Spleen (tissue), 11 donors: ENCODE results near the gene NR3C1. TPM values are rescaled to one million over a fixed set of nuclear protein-coding genes. Genes with fewer than 3 reads are reported as not detected.

Experiments used
- DNase-seq: peaks from one replicate; pipeline ENCODE4 v3.0.0-alpha.2; 2020
- H3K27ac ChIP-seq, 8 donors: fragments of 200-600 bp; sonication (generic) in 7 of 8; 1 replicate in 4 of 8; 2 replicates in 4 of 8; pipeline versions ENCODE4 v1.5.0 to v1.8.0; 2016 to 2021; ENCODE audit warnings: inconsistent platforms in 4 of 8, mild to moderate bottlenecking in 4 of 8, moderate library complexity in 1 of 8
- H3K27me3 ChIP-seq, 7 donors: fragments of 200-600 bp; sonication (generic) in 6 of 7; replicated peaks in 1 of 7; 1 replicate in 4 of 7; 2 replicates in 3 of 7; pipeline versions ENCODE4 v1.5.0 to v1.8.0; 2016 to 2021; ENCODE audit warnings: inconsistent platforms in 3 of 7, mild to moderate bottlenecking in 1 of 7
- H3K36me3 ChIP-seq, 6 donors: fragments of 200-600 bp; sonication (generic) in 5 of 6; 1 replicate in 4 of 6; 2 replicates in 2 of 6; pipeline versions ENCODE4 v1.5.0 to v1.8.0; 2016 to 2021; ENCODE audit warnings: inconsistent platforms in 2 of 6
- H3K4me1 ChIP-seq, 6 donors: fragments of 200-600 bp; sonication (generic) in 5 of 6; 1 replicate in 3 of 6; 2 replicates in 3 of 6; pipeline versions ENCODE4 v1.5.0 to v1.8.0; 2016 to 2021; ENCODE audit warnings: inconsistent platforms in 3 of 6
- H3K4me3 ChIP-seq, 8 donors: fragments of 200-600 bp; sonication (generic) in 7 of 8; 1 replicate in 4 of 8; 2 replicates in 4 of 8; pipeline versions ENCODE4 v1.5.0 to v1.8.0; 2016 to 2021; ENCODE audit warnings: inconsistent platforms in 4 of 8, mild to moderate bottlenecking in 4 of 8, moderate library complexity in 2 of 8
- H3K9me3 ChIP-seq, 8 donors: fragments of 200-600 bp; sonication (generic) in 7 of 8; 1 replicate in 4 of 8; 2 replicates in 4 of 8; pipeline versions ENCODE4 v1.5.0 to v1.8.0; 2016 to 2021; ENCODE audit warnings: inconsistent platforms in 4 of 8
- POLR2A ChIP-seq, 3 donors: fragments of 450-650 bp; IDR thresholded peaks; one replicate each; pipeline ENCODE4 v1.5.1; 2017; ENCODE audit warnings: antibody characterized with exemption in 3 of 3, mild to moderate bottlenecking in 1 of 3
- POLR2AphosphoS5 ChIP-seq, 3 donors: sonication (generic); formaldehyde crosslinking; IDR thresholded peaks; one replicate each; pipeline ENCODE4 v1.5.1; 2017; ENCODE audit warnings: antibody characterized with exemption in 3 of 3
- WGBS, 5 donors: extraction: QIAGEN DNeasy Blood & Tissue Kit in 3 of 5; methylation state at CpG; one replicate each; pipeline versions ENCODE4 v1.1.5 to v1.1.7; 2013 to 2018; 5-methylcytosine and 5-hydroxymethylcytosine counted together
- intact Hi-C: fragments of 100-400 bp; cut with DNase I; formaldehyde crosslinking; loops from one replicate; pipeline ENCODE4 v1.15.0; 2023; ENCODE audit warnings: low total_unique reads
- polyA plus RNA-seq, 3 donors: library from polyadenylated mRNA; stranded (reverse); fragments of 200-250 nt; gene quantifications; one replicate each; pipeline ENCODE4 v1.2.1, GENCODE V29; 2013
- total RNA-seq, 7 donors: library from RNA; depleted of rRNA in 3 of 7; stranded (reverse); fragments of >200 nt in 3 of 7; fragmentation: NEBNext Ultra II Directional in 4 of 7; extraction: Animal tissue kit (Norgen Biotek cat#: 25700) in 4 of 7; gene quantifications; one replicate each; pipeline versions ENCODE4 v1.1.0 to v1.2.1, GENCODE V29; 2016 to 2021
- TF ChIP-seq, protein P1 (sequence below), 11 experiments: fragments of 200-600 bp in 7 of 11; fragments of 450-650 bp in 4 of 11; sonication (generic) in 4 of 11; IDR thresholded peaks in 8 of 11; conservative IDR thresholded peaks in 3 of 11; 1 replicate in 7 of 11; 2 replicates in 4 of 11; pipeline versions ENCODE4 v1.4.0 to v1.8.0; 2016 to 2021; ENCODE audit warnings: antibody characterized with exemption in 11 of 11, inconsistent platforms in 4 of 11, mild to moderate bottlenecking in 1 of 11
- donor health status: healthy with polysubstance abuse.
- donor health status: DM: no; HTN: no; CAD: no; lungs with moderate emphysema.
- donor health status: DM: no; HTN: no; CAD: no.
- donor health status: Bipolar disorder and iron deficiency.
- donor health status: healthy.
- donor health status: DM: no; HTN: no; CAD: no.
- donor health status: DM: yes; HTN: yes; CAD: no.

Gene NR3C1
- total and polyA plus RNA-seq, 10 donors: 18.2 to 97.8 (median 71.2) TPM

DNA sequence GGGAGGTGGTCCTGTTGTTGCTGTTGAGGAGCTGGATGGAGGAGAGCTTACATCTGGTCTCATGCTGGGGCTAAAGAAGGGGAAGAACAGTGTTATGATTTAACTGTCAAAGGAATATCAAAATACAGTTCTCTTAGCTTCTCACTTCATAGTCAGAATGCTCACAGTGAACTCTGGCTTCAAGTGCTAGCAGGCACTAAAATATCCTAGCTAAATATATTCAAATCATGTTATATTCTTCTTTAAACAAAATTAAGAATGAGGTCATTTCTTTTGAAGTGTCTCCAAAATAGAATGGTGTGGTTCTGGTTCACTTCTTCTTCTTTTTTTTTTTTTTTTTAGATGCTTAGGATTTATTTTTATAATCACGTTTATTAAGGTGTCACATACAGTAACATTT is 89.4 kb downstream of the NR3C1 start:
- no peak for DNase-seq
- H3K9me3 ChIP-seq: no peaks in the 10 kb centered on the region
- TF ChIP-seq POLR2AphosphoS5 (IDR thresholded peaks at IDR 0.05) (no peak), POLR2A (IDR thresholded peaks at IDR 0.05) (no peak)
- TF ChIP-seq, protein P1, sequence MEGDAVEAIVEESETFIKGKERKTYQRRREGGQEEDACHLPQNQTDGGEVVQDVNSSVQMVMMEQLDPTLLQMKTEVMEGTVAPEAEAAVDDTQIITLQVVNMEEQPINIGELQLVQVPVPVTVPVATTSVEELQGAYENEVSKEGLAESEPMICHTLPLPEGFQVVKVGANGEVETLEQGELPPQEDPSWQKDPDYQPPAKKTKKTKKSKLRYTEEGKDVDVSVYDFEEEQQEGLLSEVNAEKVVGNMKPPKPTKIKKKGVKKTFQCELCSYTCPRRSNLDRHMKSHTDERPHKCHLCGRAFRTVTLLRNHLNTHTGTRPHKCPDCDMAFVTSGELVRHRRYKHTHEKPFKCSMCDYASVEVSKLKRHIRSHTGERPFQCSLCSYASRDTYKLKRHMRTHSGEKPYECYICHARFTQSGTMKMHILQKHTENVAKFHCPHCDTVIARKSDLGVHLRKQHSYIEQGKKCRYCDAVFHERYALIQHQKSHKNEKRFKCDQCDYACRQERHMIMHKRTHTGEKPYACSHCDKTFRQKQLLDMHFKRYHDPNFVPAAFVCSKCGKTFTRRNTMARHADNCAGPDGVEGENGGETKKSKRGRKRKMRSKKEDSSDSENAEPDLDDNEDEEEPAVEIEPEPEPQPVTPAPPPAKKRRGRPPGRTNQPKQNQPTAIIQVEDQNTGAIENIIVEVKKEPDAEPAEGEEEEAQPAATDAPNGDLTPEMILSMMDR (IDR thresholded peaks at IDR 0.05 in 8 of 11, conservative IDR thresholded peaks at IDR 0.05 in 3 of 11): no peak
- H3K27ac ChIP-seq: no peak overlapping the region
- peaks cover 0 to 50% (median 38%) of the 10 kb centered on the region in 6 donors for H3K36me3 ChIP-seq
- peaks cover 0 to 84% (median 29%) of the 10 kb centered on the region in 6 donors for H3K4me1 ChIP-seq
- H3K27me3 ChIP-seq: no peaks in the 10 kb centered on the region
- 45 to 65% (median 55%) methylated on average over 1 of the region's 1 CpG for WGBS, 5 donors
- H3K4me3 ChIP-seq: no peak overlapping the region
- intact Hi-C loops: no loop called here

DNA sequence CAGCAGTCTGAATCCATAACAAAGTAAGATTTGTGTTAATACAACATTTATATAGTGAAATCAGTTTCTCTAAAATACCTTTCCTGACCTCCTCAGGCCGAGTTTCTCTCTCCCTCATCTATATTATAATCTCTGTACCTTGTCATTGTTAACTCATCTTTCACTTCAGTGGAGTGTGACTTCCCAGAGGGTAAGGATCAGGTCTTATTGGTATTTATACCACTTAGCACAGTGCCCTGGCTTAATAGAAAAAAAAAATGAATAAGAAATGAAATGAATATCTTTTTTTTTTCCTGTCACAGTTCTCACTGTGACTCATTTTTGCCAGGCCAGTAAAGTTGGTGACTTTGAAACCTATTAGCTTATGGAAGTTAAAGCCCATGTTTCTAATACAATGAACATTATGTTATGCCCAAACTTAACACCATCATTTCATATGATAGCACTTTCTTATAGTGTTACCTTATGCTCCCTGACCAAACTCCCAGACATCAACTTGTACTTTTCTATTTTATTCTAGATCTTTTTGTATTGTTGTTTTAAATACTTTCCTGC is 90.1 kb downstream of the NR3C1 start:
- H3K4me1 ChIP-seq: peaks cover 0 to 77% (median 29%) of the 10 kb centered on the region in 6 donors
- 50 to 76% (median 70%) methylated on average over 1 of the region's 1 CpG for WGBS, 5 donors
- no peaks in the 10 kb centered on the region for H3K27me3 ChIP-seq
- peaks cover 0 to 57% (median 45%) of the 10 kb centered on the region in 6 donors for H3K36me3 ChIP-seq
- intact Hi-C loops: no loop called here
- TF ChIP-seq, protein P1 (IDR thresholded peaks at IDR 0.05 in 8 of 11, conservative IDR thresholded peaks at IDR 0.05 in 3 of 11): no peak
- no peak for TF ChIP-seq POLR2AphosphoS5 (IDR thresholded peaks at IDR 0.05)
- no peak for TF ChIP-seq POLR2A (IDR thresholded peaks at IDR 0.05)
- no peak overlapping the region for H3K4me3 ChIP-seq
- no peak overlapping the region for H3K27ac ChIP-seq
- no peaks in the 10 kb centered on the region for H3K9me3 ChIP-seq
- no peak for DNase-seq

DNA sequence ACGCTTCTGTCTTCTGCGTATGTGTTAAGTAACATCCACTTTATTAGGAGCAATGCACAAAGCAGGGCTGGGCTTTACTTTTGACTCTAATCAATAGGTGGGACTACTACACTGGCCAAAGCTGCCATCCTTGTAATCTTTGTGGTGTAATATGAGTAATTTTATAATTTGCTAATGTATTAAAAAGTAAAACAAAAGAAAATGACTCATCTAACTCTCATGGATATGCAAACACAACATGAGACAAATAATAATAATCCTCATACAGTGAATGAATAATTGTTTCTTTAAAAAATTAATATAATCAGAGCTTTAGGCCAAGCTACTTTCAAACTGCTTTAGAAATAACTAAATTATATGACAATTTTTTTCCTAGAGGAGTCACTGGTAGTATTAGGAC is 90.7 kb downstream of the NR3C1 start:
- intact Hi-C loops: no loop called here
- no peaks in the 10 kb centered on the region for H3K27me3 ChIP-seq
- no peak for DNase-seq
- H3K9me3 ChIP-seq: no peaks in the 10 kb centered on the region
- peaks cover 0 to 63% (median 51%) of the 10 kb centered on the region in 6 donors for H3K36me3 ChIP-seq
- no peak overlapping the region for H3K4me3 ChIP-seq
- no peak overlapping the region for H3K27ac ChIP-seq
- 94 to 99% (median 99%) methylated on average over 2 of the region's 2 CpGs for WGBS, 5 donors
- TF ChIP-seq, protein P1 (IDR thresholded peaks at IDR 0.05 in 8 of 11, conservative IDR thresholded peaks at IDR 0.05 in 3 of 11): no peak
- no peak for TF ChIP-seq POLR2A (IDR thresholded peaks at IDR 0.05)
- no peak for TF ChIP-seq POLR2AphosphoS5 (IDR thresholded peaks at IDR 0.05)
- H3K4me1 ChIP-seq: peaks cover 0 to 72% (median 29%) of the 10 kb centered on the region in 6 donors

DNA sequence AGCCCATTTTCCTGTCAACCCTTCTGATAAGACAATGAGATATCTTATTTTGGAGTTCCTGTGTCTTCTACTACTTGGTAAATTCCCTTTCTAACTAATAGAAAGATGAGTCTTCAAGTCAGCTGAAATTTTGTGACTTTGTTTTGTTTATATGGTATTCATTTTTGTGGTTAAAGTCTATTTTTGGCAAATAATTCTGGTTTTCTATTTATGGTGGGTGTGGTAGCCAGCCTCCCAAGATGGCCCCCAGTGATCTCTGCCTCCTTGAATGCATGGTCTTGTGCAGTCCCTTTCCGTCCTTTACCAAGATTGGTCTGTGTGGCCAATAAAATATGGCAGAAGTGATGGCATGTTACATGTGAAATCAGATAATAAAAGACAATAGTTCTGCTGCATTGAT is 91.5 kb downstream of the NR3C1 start:
- 89 to 100% (median 97%) methylated on average over 1 of the region's 1 CpG for WGBS, 5 donors
- Histone ChIP-seq H3K4me1 (peaks cover 0 to 64% (median 25%) of the 10 kb centered on the region in 6 donors), H3K9me3 (no peaks in the 10 kb centered on the region), H3K4me3 (no peak overlapping the region), H3K27me3 (no peaks in the 10 kb centered on the region), H3K27ac (no peak overlapping the region), H3K36me3 (peaks cover 0 to 72% (median 55%) of the 10 kb centered on the region in 6 donors)
- no peak for DNase-seq
- TF ChIP-seq, protein P1 (IDR thresholded peaks at IDR 0.05 in 8 of 11, conservative IDR thresholded peaks at IDR 0.05 in 3 of 11): no peak
- TF ChIP-seq POLR2AphosphoS5 (IDR thresholded peaks at IDR 0.05) (no peak), POLR2A (IDR thresholded peaks at IDR 0.05) (no peak)
- intact Hi-C loops: no loop called here
